Activated CD8-positive, alpha-beta memory T cell treated with anti-CD3 and anti-CD28 coated beads for 36 hours (primary cell): ENCODE results near the gene MTIF2. TPM values are rescaled to one million over a fixed set of nuclear protein-coding genes. Genes with fewer than 3 reads are reported as not detected.
"Not testable (repeated sequence)": the region's sequence is repeated elsewhere in the genome, so short reads cannot be mapped to it uniquely, and the experiment has no call there.

Source experiments
- CTCF ChIA-PET: fragments of 350-600 bp; sonication (Branson Sonifier 250); formaldehyde crosslinking; loops from one replicate; lab custom pipeline; 2021; ENCODE audit warnings: antibody characterized with exemption; lab: Charles Lee
- POLR2A ChIA-PET: fragments of 350-600 bp; sonication (Branson Sonifier 250); formaldehyde crosslinking; loops from one replicate; lab custom pipeline; 2021; ENCODE audit warnings: antibody characterized with exemption; lab: Charles Lee
- total RNA-seq, 2 experiments: library from RNA; stranded (reverse); gene quantifications; one replicate each; pipeline ENCODE4 v1.2.3, GENCODE V29; 2021

Gene MTIF2, protein sequence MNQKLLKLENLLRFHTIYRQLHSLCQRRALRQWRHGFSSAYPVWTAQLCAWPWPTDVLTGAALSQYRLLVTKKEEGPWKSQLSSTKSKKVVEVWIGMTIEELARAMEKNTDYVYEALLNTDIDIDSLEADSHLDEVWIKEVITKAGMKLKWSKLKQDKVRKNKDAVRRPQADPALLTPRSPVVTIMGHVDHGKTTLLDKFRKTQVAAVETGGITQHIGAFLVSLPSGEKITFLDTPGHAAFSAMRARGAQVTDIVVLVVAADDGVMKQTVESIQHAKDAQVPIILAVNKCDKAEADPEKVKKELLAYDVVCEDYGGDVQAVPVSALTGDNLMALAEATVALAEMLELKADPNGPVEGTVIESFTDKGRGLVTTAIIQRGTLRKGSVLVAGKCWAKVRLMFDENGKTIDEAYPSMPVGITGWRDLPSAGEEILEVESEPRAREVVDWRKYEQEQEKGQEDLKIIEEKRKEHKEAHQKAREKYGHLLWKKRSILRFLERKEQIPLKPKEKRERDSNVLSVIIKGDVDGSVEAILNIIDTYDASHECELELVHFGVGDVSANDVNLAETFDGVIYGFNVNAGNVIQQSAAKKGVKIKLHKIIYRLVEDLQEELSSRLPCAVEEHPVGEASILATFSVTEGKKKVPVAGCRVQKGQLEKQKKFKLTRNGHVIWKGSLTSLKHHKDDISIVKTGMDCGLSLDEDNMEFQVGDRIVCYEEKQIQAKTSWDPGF
- total RNA-seq = 10 to 100 TPM; 57.4 to 57.5 TPM

- POLR2A ChIA-PET = interaction anchor here (2.0 kb wide), 1 partner anchor 250 kb away, joined by 7 read pairs; the partner anchor contains the start of gene CFAP36
- CTCF ChIA-PET = interaction anchor here (0.9 to 2.5 kb wide), 3 partner anchors 10 to 145 kb away, joined by 3 to 8 read pairs (median 3); no protein-coding TSS in a partner anchor
Measured at GRCh38 chr2:55268907-55269644, at the start of gene MTIF2. MTIF2 (minus strand) TSS chr2:55269231; CDS start chr2:55263858, 5,373 bp downstream.

DNA sequence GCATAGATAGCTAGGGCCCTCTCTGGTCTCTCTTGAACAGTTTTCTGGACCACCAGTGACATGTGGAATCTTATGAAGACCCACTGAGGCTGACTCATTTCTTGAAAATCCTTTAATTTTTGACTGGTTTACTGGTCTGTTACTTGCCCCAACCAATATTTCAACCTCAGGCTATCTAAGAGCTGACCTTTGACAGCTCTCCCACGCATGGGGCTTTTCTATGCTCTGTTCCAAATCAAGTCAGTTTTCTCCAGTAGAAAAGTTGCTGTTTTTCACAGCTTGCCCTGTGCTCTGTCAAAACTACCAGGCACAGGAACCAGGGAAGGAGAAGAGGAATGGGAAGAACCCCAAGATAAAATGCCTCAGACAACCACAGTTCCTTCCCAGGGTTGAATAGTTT, 46.0 kb upstream of the MTIF2 start:
- POLR2A ChIA-PET = no interaction called here
- CTCF ChIA-PET = no interaction called here

DNA sequence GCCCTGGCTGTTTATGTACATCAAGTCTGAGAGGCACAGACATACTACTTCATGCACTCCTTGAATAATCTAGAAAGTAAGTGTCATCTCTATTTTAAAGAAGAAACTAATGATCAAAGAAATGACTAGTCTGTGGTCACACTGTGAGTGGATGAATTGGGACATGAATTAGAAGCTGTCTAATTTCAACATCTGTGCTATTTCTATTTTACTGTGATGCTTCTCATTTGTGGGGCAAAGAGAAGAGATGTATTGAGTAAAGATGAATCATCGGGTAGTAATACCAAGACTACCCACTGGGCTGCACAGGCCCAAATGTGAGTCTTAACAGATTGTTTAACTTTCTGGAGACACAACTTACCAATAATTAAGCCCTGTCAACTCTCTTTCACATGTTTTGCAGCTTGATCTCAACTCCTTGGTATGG, 42.4 kb upstream of the MTIF2 start:
- ChIA-PET POLR2A (no interaction called here), CTCF (no interaction called here)

DNA sequence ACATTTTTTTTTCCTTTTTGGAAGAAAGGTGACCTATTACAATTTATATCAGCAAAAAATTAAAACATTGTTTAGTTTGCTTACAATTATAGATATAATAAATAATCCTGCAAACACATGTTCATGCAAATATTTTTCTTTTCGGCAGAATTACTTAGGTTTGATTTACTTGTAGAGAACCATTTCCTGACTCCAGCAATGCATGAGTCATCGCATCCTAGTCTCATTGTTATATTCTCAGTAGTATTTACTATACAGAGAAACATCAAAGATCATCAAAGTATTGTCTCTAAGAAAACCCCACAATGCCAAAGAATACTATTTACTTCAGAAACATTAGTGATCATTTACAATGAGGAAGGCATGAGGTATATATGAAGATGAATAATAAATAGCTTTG, 40.4 kb upstream of the MTIF2 start:
- CTCF ChIA-PET = interaction anchor here (0.8 kb wide), 1 partner anchor 18 kb away, joined by 4 read pairs; no protein-coding TSS in a partner anchor
- POLR2A ChIA-PET = no interaction called here

DNA sequence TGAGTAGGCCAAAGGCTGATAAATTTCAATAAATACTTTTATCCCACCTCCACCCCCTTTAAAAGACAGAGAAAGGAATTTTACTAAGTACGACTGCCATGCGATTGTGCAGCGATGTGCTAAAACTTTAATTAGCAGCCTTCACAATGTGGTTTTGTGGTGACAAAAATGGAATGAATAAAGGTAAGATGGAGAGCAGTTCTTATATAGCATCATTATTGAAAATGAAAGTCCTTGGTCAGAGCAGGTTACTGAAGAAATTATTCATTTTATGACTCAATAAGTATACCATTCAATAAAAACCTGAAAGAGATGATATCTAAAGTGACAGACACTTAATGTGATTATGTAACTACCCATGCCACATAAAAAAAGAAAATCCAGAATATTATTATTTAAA, 33.2 kb upstream of the MTIF2 start:
- POLR2A ChIA-PET = no interaction called here
- CTCF ChIA-PET = no interaction called here

GRCh38 chr2:55301277-55301676, 32.2 kb upstream of the MTIF2 start:
- POLR2A ChIA-PET = no interaction called here

GRCh38 chr2:55296393-55296792, 27.4 kb upstream of the MTIF2 start:
- CTCF ChIA-PET = no interaction called here
- POLR2A ChIA-PET = no interaction called here

More at GRCh38 chr2:55301277-55301676, 32.2 kb upstream of the MTIF2 start:
- CTCF ChIA-PET = interaction anchor here (0.9 kb wide), 1 partner anchor 8 kb away, joined by 3 read pairs; no protein-coding TSS in a partner anchor

DNA sequence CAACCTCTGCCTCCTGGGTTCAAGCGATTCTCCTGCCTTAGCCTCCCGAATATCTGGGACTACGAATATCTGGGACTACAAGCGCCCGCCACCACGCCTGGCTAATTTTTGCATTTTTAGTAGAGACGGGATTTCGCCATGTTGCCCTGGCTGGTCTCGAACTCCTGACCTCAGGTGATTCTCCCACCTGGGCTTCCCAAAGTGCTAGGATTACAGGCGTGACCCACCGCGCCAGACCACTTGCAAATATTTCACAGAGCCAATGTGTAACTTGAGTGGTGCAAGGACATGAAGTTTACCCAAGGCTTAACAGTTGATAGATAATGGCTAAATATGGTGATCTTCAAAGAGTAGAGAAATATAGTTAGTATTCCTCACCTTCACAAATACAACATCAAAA, 14.1 kb upstream of the MTIF2 start:
- POLR2A ChIA-PET = no interaction called here
- CTCF ChIA-PET = no interaction called here

- POLR2A ChIA-PET = no interaction called here
- CTCF ChIA-PET = interaction anchor here (1.2 kb wide), 1 partner anchor 13 kb away, joined by 3 read pairs; no protein-coding TSS in a partner anchor
Measured at GRCh38 chr2:55282110-55282917, 13.3 kb upstream of the MTIF2 start.

GRCh38 chr2:55280851-55281546, 12.0 kb upstream of the MTIF2 start:
- POLR2A ChIA-PET = not testable (repeated sequence)
- CTCF ChIA-PET = interaction anchor here (1.2 kb wide), 1 partner anchor 11 kb away, joined by 3 read pairs; no protein-coding TSS in a partner anchor

GRCh38 chr2:55279859-55280424, 10.9 kb upstream of the MTIF2 start:
- POLR2A ChIA-PET, CTCF ChIA-PET: not testable (repeated sequence)

- POLR2A ChIA-PET, CTCF ChIA-PET: not testable (repeated sequence)
Measured at GRCh38 chr2:55279214-55279835, 10.3 kb upstream of the MTIF2 start.

DNA sequence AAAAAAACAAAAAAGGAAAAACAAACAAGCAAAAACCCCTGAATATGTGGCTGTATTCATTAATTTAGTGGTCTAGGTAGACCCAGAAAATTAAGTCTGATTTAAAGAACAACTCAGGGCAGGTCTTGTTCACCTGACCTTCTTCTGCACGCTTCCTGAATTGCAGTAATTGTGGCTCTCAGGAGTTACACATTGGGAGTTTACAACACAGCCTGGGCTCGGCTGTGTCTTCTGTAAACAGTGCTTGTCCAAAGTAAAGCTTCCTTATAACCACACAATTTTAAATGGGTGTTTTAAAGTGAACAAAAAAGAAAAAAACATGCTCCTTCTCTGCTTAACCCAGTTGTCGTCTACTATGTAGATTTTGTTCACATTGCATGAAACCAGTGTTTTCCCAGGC, 8.3 kb upstream of the MTIF2 start:
- CTCF ChIA-PET = no interaction called here
- POLR2A ChIA-PET = no interaction called here

DNA sequence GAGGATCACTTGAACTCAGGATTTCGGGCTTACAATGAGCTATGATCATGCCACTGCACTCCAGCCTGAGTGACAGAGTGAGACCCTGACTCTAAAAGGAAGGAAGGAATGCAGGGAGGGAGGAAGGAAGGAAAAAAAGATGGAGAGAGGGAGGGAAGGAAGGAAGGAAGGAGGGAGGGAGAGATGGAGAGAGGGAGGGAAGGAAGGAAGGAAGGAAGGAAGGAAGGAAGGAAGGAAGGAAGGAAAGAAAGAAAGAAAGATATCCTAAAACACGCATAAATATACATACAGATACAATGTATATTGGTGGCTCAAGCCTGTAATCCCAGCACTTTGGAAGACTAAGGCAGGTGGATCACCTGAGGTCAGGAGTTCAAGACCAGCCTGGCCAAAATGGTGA, 5.3 kb upstream of the MTIF2 start:
- CTCF ChIA-PET, POLR2A ChIA-PET: not testable (repeated sequence)

DNA sequence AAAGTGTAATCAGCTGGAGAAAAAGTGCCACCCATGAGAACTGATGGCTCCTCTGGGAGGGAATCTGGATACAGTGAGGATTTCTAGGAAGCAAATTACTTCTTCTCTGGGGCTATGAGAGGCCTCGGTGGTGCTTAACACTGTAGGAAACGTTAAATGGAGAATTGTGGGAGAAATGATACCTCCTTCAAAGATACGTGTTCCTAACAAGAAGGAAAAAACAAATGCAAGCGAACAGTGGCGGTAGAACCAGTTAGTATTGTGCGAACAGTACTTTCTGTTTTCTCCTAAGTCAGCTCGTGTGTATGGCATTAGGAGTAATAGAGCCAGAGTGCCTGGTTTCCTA, 587 bp upstream of the MTIF2 start:
- POLR2A ChIA-PET = interaction anchor here (2.0 kb wide), 1 partner anchor 250 kb away, joined by 7 read pairs; the partner anchor contains the start of gene CFAP36
- CTCF ChIA-PET = interaction anchor here (0.8 to 2.5 kb wide), 4 partner anchors 11 to 145 kb away, joined by 3 to 8 read pairs (median 4); partner anchors contain the start of genes CLHC1 and RPS27A

- ChIA-PET CTCF (interaction anchor here (2.5 kb wide), 1 partner anchor 10 kb away, joined by 8 read pairs; no protein-coding TSS in a partner anchor), POLR2A (interaction anchor here (1.2 to 2.0 kb wide), 2 partner anchors 10 to 251 kb away, joined by 3 to 7 read pairs; partner anchors contain the start of gene CFAP36)
Measured at GRCh38 chr2:55268288-55268906, 634 bp downstream of the MTIF2 start.
